HG03159 (cell line): ENCODE data around the gene CAMK1D.

ENCODE experiments used
- ATAC-seq: cut with Tn5 transposase; IDR thresholded peaks from one replicate; pipeline ENCODE4 v1.9.1; 2021; ENCODE audit warnings: mild to moderate bottlenecking, moderate library complexity; ENCODE audit not compliant: unreplicated experiment

CAMK1D gene

GRCh38 chr10:12510984-12511383, 161.6 kb downstream of the CAMK1D start:
- no peak for ATAC-seq

GRCh38 chr10:12511651-12512050, 162.3 kb downstream of the CAMK1D start:
- no peak for ATAC-seq

- no peak for ATAC-seq
These were observed 163.1 kb downstream of the CAMK1D start for GRCh38 chr10:12512332-12513002.

GRCh38 chr10:12513003-12513365, 163.6 kb downstream of the CAMK1D start:
- ATAC-seq: no peak

GRCh38 chr10:12513775-12514673, 164.7 kb downstream of the CAMK1D start:
- no peak for ATAC-seq

- no peak for ATAC-seq
These were observed 168.7 kb downstream of the CAMK1D start for GRCh38 chr10:12518024-12518423.

- ATAC-seq: no peak
These were observed 172.1 kb downstream of the CAMK1D start for GRCh38 chr10:12521423-12521822.

GRCh38 chr10:12526311-12526710, 177.0 kb downstream of the CAMK1D start:
- no peak for ATAC-seq

- no peak for ATAC-seq
These were observed 180.6 kb downstream of the CAMK1D start for GRCh38 chr10:12529976-12530375.

- no peak for ATAC-seq
These were observed 182.2 kb downstream of the CAMK1D start for GRCh38 chr10:12531305-12532220.

GRCh38 chr10:12533151-12533550, 183.8 kb downstream of the CAMK1D start:
- no peak for ATAC-seq

- no peak for ATAC-seq
These were observed 184.4 kb downstream of the CAMK1D start for GRCh38 chr10:12533723-12534122.

GRCh38 chr10:12534824-12535223, 185.5 kb downstream of the CAMK1D start:
- ATAC-seq: no peak

- no peak for ATAC-seq
These were observed 186.3 kb downstream of the CAMK1D start for GRCh38 chr10:12535656-12536055.

GRCh38 chr10:12538491-12538995, 189.2 kb downstream of the CAMK1D start:
- ATAC-seq: no peak

GRCh38 chr10:12539350-12540164, 190.2 kb downstream of the CAMK1D start:
- no peak for ATAC-seq

- ATAC-seq: no peak
These were observed 191.0 kb downstream of the CAMK1D start for GRCh38 chr10:12540341-12540781.

- no peak for ATAC-seq
These were observed 192.2 kb downstream of the CAMK1D start for GRCh38 chr10:12541446-12542067.

- no peak for ATAC-seq
These were observed 192.9 kb downstream of the CAMK1D start for GRCh38 chr10:12542133-12542670.
